GM11168 (cell line): Measurements from ENCODE around the gene GFRA1.

Source experiments
- in situ Hi-C: fragments of 300-500 bp; cut with MboI; formaldehyde crosslinking; loops from one replicate; pipeline ENCODE4 v1.12.0; 2022; ENCODE audit warnings: low sequenced_read_pairs; ENCODE audit not compliant: unreplicated experiment

Gene GFRA1

DNA sequence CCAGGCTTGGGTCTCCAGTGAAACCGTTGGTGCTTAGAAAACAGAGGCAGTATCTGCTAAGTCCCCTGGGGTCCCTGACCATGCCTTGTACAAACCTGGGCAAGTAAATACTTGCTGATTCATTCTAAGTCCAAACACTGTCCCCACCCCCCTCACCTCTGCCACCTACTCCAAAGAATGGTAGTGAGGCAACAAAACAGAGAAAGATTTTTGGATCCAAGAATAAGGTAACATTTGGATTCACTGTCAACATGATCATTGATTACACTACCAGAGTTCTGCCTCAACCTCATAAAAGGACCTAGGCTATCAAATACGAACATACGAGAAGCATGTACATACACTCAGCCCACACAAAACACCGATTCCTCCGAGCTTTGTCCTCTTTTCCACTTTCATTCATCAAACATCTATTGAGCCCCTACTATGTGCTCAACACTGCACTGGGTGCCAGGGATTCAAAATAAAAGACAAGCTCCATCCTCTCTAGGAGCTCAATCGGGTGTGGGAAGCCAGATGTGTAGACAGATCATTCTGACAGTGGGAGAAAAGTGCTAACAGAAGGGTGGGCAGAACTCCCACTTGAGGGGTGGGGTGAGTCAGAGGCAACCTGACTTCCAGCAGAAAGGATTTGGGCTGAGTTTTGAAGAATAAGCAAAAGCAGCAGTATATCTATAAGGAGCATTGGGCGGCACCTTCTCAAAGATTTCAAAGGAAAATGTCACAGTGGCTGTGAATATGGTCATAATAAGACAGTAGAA lies 71.2 kb downstream of the GFRA1 start:
- in situ Hi-C loops = no loop called here

DNA sequence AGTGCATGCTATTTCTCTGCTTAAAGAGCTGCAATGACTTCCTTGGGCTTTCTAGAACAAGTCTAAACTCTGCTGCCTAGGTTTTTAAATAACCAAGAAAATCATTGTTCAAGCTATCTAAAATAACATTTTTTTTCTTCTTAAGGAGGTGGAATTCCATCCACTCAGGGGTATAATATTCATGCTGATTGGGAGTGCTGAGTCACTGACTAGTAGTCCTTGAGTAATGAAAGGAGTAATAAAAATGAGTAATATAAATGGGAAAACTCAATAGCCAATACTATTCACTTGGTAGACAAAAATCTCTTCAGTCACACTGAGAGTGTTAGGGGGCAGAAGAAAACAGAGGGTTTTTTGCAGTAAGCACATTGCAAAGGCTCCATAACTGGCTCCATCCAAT lies 72.0 kb downstream of the GFRA1 start:
- in situ Hi-C loops = no loop called here

DNA sequence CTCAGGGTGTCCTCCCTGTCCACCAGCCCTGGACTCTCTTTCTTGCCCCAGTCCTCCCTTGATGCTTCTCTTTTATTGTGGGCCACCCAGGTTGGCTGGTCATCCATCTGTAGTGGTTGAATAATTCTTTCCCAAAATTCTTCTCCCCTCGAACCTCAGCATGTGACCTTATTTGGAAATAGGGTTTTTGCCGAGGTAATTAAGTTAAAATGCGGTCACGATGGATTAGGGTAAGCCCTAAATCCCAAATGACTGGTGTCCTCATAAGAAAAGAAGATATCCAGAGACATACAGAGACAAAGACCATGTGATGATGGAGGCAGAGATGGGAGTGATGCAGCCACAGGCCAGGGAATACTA lies 74.3 kb downstream of the GFRA1 start:
- in situ Hi-C loops = no loop called here

DNA sequence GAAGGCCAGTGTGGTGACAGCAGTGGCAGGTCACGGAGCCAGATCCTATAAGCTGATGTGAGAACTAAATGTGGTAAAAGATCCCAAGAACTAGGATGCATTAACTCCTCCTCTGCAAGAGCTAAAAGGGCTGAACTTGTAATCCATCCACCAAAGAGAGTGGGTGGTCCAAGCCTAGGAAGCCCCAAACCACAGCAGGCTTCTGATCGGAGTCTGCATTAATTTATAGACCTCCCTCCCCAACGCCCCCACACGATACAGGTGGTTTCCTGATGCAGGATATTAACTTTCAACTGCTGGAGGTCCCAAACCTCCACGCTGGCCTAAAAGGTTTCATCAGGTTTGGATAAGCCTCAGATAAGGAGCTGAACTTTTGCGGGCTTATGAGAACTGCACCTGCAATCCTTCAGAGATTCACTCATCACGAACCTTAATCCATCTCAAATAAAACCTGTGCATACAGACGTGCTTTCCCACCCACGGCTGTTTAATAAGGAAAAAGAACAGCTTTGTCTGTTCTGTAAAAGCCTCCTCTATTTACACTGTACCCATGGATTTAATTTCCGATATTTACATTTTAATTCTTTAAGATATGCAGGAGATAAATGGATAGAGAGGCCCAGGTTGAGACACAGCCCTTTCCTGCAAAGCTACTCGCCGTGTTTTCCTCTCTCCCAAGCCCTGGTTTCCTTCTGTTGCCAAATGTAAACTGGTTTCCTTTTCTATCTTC lies 74.9 kb downstream of the GFRA1 start:
- in situ Hi-C loops = no loop called here

DNA sequence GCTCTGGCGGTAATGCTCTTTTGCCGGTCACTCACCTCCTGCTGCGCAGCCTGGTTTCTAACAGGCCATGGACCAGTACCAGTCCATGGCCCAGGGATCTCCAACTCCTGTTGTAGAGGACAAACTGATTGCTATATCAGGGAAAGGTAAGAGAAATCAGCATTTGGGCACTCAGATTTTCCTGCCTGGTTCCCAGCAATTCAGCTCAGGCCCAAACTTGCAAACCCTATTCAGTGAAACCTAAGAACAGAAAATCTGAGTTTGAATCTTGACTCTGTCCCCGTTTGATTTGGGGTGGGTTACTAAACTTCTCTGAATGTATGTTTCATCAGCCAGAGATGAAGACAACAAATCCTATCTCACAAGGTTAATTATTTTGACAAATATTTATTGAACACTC lies 77.4 kb downstream of the GFRA1 start:
- in situ Hi-C loops = no loop called here

DNA sequence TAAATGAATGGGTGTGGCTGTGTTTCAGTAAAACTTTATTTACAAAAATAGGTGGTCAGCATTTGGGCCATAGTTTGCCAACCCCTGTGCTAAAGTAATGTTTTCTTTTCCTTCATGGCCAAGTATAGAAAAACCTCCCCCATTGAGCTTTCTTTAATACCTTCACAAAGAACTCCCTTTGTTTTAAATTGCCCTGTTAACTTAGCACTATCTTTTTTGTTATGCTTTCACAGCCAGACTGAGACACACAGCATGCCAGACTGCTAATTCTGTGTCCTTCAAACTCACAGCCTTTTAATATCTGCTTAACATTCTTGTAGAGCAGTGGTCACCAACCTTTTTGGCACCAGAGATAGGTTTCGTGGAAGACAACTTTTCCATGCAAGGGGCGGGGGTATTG lies 78.0 kb downstream of the GFRA1 start:
- in situ Hi-C loops = no loop called here

DNA sequence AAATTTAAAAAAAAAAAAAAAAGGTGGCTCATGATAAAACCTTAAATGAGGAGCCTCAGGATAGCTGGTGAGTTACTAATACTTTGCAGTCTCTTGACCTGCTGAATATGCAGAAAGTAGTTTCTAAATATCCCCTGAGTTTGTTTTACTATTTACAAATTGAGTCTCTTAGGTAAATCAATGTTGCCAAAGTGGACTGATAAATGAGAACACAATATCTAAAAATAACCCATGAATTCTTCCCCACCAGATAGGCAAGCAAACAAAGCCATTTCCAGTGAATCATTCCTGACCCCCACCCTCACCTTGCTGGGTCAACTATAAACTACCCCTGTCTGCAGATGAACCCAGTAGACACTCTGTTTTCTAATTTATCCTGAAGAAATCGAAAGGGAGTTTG lies 78.9 kb downstream of the GFRA1 start:
- in situ Hi-C loops = no loop called here

DNA sequence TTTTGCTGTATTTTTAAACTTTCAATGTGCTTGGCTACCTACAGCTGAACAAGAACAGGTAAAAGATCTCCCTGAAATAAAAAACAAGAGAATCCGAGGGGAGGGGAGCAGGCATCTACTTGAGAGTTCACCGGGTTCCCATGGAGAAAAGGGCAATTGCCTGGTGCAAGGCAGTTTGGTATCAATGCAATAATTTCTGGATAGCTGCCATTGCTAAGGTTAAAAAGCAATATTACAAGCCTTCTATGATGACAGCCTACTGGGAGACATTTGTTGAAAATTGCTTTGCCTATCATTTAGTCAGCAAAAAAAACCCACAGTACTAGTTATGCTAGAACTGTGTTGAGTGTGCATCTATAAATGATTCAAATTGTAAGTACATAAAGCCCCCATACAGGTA lies 82.1 kb downstream of the GFRA1 start:
- in situ Hi-C loops = no loop called here

DNA sequence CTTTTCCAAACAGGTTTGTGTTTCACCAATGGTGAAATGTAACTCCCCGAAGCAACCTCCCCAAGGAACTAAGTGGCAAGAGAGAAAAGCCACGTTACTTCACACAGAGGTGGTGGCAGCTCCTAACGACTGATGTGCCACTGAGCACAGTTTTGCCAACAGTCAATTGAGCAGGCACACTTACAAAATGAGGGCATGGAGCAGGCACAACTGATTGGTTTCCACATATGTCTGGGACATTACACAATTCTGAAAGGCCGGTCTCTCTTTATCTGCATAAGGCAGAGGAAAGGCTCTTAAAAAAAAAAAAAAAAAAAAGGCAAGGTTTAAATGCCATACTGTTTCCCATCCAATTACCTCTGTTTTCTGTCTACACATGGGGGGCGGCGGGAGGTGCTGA lies 86.7 kb downstream of the GFRA1 start:
- in situ Hi-C loops = no loop called here

DNA sequence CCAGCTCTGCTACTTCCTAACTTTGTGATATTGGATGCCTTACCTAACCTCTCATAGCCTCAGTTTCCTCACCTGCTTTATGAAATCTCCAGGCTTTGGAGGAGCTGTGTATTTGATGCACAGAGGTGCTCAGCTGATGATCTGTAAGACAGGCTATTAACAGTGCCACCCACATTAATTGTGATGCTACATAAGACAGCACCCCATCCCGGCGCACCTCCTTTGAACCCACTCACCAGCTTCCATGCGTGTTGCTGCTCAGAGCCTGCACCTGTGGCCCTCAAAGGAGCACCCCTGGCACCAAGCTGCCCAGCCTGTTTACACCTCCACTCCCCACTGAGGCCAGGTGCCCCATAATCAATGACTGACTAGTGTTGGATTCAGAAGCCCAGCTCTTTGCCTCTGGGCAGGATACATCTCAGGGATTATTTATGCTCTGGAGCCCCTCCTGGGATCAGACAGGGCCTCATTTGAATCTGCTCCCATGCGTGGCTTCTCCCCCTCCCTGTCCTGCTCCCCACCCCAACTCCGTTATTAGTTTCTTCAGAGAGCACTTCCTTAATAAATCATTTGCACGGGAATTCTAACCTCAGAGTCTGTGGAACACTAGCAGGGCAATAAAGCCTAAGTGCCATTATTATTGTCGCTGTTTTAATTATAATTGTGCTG lies 87.7 kb downstream of the GFRA1 start:
- in situ Hi-C loops = no loop called here

DNA sequence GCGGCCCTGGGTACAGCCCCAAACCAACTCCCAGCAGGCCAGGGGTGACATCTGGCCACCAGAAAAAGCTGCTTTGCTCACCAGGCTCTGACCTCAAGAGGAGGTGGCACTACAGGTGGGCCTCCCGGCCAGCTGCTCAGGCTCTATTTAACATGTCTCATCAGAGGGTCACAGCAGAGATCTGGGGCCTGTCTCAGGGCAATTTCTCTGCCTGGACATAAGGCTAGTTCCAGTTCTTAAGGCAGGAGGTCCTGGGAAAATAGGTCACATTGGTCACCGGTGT lies 88.6 kb downstream of the GFRA1 start:
- in situ Hi-C loops = no loop called here

DNA sequence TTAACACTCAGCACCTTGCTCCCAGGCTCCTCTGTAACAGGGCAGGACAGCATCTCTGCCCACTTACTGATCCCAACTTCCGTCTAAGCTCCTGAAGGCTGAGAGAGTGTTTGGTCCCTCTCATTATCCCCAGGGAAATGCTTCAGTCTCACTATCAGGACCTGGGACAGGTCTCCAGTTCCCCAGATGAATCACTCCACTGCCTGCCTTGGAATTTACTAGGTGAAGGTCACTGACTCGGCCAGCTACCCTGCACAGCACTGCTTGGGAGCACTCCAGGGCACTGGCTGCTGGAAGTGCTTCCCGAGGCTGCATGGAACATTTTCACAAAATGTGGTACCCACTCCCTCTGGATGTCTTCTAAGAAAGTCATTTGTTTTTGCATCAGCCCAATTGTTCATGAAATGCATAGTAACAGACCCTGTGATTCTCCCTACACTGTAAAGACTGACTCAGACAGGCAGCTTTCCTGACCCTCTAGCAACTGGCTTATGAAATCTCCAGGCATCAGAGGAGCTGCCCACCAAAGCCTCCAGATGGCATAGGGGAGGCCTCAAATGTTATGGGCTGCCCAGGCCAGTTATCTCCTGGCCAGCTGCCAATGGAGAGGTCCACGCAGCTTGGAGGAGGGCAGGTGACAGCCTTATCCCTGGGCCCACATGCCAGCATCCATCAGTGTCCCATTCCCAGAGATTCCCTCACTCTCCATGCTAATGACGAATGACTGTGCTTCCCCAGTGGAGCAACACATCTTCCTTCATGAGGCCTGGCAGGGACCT lies 89.1 kb downstream of the GFRA1 start:
- in situ Hi-C loops = no loop called here

DNA sequence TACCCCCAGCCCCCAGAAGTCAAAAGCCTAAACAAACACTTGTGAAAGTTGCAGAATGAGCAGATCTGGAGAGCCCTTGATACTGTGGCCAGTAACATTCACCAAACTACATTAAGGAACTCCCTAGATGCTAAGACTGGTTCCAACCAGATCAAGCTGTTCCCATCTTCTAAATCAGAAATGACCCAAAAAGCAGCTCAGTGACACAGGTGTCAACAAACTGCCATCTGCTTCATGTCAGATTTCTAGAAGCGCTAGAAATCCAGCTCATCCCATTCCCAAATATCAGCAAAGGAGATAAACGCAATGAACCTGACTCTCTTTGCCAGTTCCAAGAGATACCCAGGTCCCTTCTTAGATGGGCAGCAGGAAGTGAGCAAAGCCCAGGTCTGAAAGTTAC lies 90.6 kb downstream of the GFRA1 start:
- in situ Hi-C loops = no loop called here

DNA sequence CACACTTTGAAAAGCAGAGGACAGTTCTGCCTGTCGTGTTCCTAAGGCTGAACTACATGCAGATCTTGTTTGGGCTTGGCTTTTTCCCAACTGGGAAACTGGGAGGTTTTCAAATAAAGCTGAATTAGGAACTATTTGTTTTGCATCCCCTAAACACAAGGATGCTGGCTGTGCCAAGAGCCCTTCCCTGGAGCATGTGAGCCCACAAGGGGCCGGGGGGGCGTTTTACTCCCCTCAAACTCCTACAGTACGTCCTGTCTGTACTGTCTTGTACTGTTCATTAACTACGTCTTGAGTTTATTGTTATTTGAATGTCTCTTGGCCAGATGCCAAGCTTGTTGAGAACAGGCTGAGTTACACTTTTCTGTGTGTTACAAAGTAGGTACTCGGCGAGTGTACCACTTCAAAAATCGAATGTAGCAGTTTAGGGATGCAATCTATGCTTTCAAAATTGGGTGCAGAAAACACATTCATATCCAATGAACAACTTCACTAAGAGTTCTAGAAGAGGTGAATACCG lies 94.9 kb downstream of the GFRA1 start:
- in situ Hi-C loops = no loop called here

DNA sequence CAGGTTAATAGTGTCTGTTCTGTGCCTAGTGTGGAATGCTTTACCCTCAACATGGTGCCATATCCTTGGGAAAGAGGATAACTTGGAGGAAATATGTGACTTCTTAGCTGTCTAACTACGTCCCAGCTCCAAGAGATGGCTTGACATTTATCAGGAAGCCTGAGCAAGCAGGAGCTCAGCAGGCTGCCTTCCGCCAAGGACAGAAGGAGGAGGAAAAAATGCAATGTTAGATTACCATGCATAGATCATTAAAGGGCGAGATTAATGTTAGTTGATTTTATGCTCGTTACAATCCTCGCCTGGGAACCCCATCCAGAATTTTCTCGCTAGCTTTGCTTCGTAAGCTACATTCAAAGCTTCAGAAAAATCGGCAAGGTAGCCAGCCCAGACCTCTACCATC lies 97.8 kb downstream of the GFRA1 start:
- in situ Hi-C loops = no loop called here

DNA sequence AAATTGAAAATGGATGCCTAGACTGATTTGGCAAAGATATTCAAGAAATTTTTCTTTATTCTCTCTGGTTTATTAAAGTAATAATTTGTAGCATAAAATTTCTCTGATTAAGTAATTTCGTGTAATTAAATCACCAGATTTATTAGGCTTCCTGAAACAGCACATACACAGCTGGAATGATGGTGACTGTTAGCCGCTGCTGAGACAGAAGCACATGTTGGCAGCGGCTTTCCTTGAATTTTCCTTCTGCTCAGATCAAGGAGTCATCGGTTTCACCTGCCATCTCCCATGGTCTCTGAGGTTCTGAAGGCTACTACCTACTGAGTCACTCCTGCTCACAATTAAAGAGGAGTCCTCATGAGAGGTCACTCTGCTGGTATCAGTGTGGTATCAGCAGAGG lies 101.5 kb downstream of the GFRA1 start:
- in situ Hi-C loops = no loop called here

DNA sequence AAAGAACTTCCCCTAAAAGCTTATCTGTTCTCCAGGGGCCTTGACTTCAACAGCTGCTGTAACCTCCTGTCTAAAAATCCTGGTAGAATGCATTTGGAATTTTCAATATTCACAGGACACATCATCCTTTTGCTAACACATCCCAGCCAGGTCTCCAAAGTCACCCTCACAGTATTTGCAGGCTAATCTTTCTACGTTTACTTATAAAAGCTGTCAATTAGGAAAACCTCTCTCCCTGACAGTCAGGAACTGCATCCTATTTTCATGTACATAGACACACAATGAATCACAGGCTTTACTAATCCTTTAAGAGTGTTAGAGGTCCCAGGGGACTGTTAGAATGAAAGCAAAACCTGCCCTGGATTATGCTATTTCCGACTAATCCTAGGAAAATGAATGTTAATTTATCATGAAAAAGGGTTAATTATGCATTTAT lies 102.2 kb downstream of the GFRA1 start:
- in situ Hi-C loops = no loop called here

DNA sequence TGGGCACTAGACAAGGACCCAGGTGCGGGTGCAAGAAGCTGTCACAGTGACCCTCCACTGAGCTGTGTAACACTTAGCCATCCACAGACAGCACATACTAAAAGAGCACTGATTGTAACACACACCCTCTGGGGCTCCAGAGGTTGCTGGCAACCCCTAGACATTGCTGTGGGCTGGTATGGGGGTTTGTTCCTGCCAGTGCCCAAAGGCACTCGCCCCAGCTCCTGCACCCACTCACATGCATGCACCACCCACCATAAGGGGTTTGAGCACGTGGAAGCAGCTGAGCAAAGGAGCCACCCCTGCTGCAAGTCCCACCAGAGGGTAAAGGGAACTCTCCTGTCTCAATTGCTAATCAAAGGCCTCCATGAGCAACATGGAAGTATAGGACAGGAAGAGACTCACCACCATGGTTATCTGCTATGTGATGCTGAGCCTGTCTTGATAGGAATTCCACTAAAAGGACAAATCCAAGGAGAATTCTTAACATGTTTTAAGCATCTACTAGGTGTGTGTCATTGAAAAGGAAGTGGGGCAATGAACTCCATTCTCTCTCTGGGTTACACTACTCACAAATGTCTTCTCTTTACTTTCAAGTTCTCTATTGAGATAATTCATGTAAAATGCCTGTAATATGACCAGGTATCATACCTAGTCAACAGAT lies 103.1 kb downstream of the GFRA1 start:
- in situ Hi-C loops = no loop called here

DNA sequence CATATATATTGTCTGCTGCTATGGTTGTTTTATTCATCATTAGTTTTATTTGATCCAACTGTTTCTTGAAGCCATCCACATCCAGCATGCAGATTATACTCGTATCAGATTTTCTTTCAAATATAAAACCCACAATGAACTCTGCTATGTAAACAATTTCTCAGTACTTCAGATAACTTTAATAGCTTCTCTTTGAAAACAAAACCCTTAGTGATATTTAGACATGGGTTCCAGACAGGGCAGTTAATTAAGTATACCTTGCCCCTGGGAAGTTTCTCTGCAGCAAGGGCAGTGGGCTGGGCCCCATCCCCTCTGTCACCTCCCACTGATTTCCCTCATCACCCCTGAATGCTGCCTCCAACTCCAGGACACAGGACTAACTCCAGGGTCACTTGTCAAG lies 104.3 kb downstream of the GFRA1 start:
- in situ Hi-C loops = no loop called here

DNA sequence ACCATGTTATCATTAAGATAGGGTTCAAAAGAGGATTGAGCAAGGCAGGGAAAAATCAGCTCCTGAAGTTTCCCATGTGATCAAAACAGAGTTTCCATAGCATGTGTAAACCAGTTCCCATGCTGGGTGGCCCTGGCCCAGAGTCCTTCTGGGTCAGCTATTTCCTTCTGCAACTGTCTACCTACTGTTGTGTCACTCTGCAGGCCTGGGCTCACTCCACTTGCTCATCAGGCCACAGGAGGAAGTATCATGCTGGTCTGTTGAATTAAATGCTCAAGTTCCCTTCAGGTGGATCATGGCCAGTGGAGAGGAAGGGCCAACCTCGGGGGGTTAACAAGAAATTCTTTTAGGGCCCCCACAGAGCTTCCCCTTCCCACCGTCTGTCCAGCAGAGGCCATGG lies 104.7 kb downstream of the GFRA1 start:
- in situ Hi-C loops = no loop called here
